H1 (cell line): ENCODE measurements around the gene NDUFAF8. TPM values are rescaled to one million over a fixed set of nuclear protein-coding genes. Genes with fewer than 3 reads are reported as not detected.

Source experiments
- CTCF ChIA-PET: fragments of 300-600 bp; sonication (Branson Sonifier 250); formaldehyde crosslinking; loops from one replicate; lab custom pipeline; 2021; ENCODE audit not compliant: partially characterized antibody; lab: Charles Lee
- POLR2A ChIA-PET: fragments of 300-600 bp; sonication (Branson Sonifier 250); formaldehyde crosslinking; loops from one replicate; lab custom pipeline; 2021; ENCODE audit warnings: inconsistent platforms; ENCODE audit not compliant: partially characterized antibody; lab: Charles Lee
- DNase-seq, 2 experiments: peaks; one replicate each; pipeline versions ENCODE4 v3.0.0 to v3.0.0-alpha.2; 2010 to 2022; ENCODE audit warnings: low spot score in 2 of 2, low read depth in 1 of 2, mixed read lengths in 1 of 2
- FAIRE-seq: peaks from 2 replicates; lab custom pipeline; 2011; peaks lifted over from hg19 to GRCh38; lab: Jason Lieb, UNC
- H2AFZ ChIP-seq: 2 replicates; pipeline ENCODE4 v1.8.1; 2012; ENCODE audit warnings: low read length, inconsistent platforms
- H2AK5ac ChIP-seq: 2 replicates; pipeline ENCODE4 v1.6.1; 2013; ENCODE audit warnings: low read depth, low read length
- H2BK120ac ChIP-seq: replicated peaks from 2 replicates; pipeline ENCODE3; 2013; ENCODE audit warnings: low read depth, low read length, inconsistent platforms
- H2BK12ac ChIP-seq: 2 replicates; pipeline ENCODE4 v1.6.1; 2013; ENCODE audit warnings: low read depth, low read length
- H2BK15ac ChIP-seq: 2 replicates; pipeline ENCODE4 v1.6.1; 2013; ENCODE audit warnings: low read length
- H2BK20ac ChIP-seq: 2 replicates; pipeline ENCODE4 v1.6.1; 2013; ENCODE audit warnings: low read length
- H2BK5ac ChIP-seq: 2 replicates; pipeline ENCODE4 v1.6.1; 2013; ENCODE audit warnings: low read depth, low read length
- H3K14ac ChIP-seq: 2 replicates; pipeline ENCODE4 v1.6.1; 2013; ENCODE audit warnings: inconsistent platforms; ENCODE audit not compliant: insufficient read length
- H3K18ac ChIP-seq: 2 replicates; pipeline ENCODE4 v1.6.1; 2013; ENCODE audit warnings: low read length; ENCODE audit errors: extremely low read depth
- H3K23ac ChIP-seq: 2 replicates; pipeline ENCODE4 v1.6.1; 2013; ENCODE audit warnings: inconsistent platforms; ENCODE audit not compliant: insufficient read length
- H3K23me2 ChIP-seq: 2 replicates; pipeline ENCODE4 v1.6.1; 2013; ENCODE audit warnings: low read depth, low read length
- H3K27ac ChIP-seq: 2 replicates; pipeline ENCODE4 v1.6.1; 2011; ENCODE audit warnings: low read depth, low read length, inconsistent platforms
- H3K27me3 ChIP-seq, 4 experiments: replicated peaks in 1 of 4; 1 replicate in 1 of 4; 2 replicates in 3 of 4; pipeline versions ENCODE4 v1.6.1 to v1.8.1; 2011 to 2013; ENCODE audit warnings: low read length in 3 of 4, mild to moderate bottlenecking in 3 of 4, inconsistent platforms in 2 of 4, mixed read lengths in 2 of 4, moderate library complexity in 1 of 4; ENCODE audit not compliant: control insufficient read depth in 3 of 4, insufficient read depth in 3 of 4; ENCODE audit errors: extremely low read depth in 1 of 4
- H3K36me3 ChIP-seq, 4 experiments: 2 replicates each; pipeline versions ENCODE4 v1.6.1 to v1.8.1; 2011 to 2013; ENCODE audit warnings: mild to moderate bottlenecking in 4 of 4, low read length in 3 of 4, moderate library complexity in 2 of 4, control low read depth in 1 of 4, inconsistent platforms in 1 of 4; ENCODE audit not compliant: insufficient read depth in 4 of 4, control insufficient read depth in 2 of 4
- H3K4ac ChIP-seq: replicated peaks from 2 replicates; pipeline ENCODE3; 2013; ENCODE audit warnings: low read length, low read depth, mixed read lengths, inconsistent platforms; ENCODE audit not compliant: insufficient read length
- H3K4me1 ChIP-seq, 4 experiments: replicated peaks in 1 of 4; 1 replicate in 1 of 4; 2 replicates in 3 of 4; pipeline versions ENCODE4 v1.6.1 to v1.8.1; 2011 to 2013; ENCODE audit warnings: low read length in 3 of 4, inconsistent platforms in 2 of 4, mixed read lengths in 1 of 4; ENCODE audit not compliant: insufficient read depth in 4 of 4, control insufficient read depth in 3 of 4
- H3K4me2 ChIP-seq, 2 experiments: 2 replicates each; pipeline versions ENCODE4 v1.6.1 to v1.8.1; 2011 to 2013; ENCODE audit warnings: low read depth in 2 of 2, low read length in 2 of 2, control low read depth in 1 of 2, inconsistent platforms in 1 of 2, mild to moderate bottlenecking in 1 of 2; ENCODE audit not compliant: insufficient read depth in 1 of 2
- H3K4me3 ChIP-seq, 4 experiments: fragments of 200-600, 300-600 bp in 1 of 4; sonication (generic), shearing (Covaris generic), sonication (Bioruptor Twin) in 1 of 4; 2 replicates each; pipeline versions ENCODE4 v1.5.1 to v1.8.1; 2011 to 2016; ENCODE audit warnings: low read length in 4 of 4, low read depth in 3 of 4, control low read depth in 2 of 4, inconsistent platforms in 2 of 4, mild to moderate bottlenecking in 2 of 4, mixed read lengths in 1 of 4, moderate library complexity in 1 of 4; ENCODE audit not compliant: insufficient read depth in 2 of 4; ENCODE audit errors: extremely low read depth in 1 of 4
- H3K56ac ChIP-seq: replicated peaks from 2 replicates; pipeline ENCODE3; 2013; ENCODE audit warnings: low read depth, mild to moderate bottlenecking, mixed read lengths, low read length, inconsistent platforms; ENCODE audit not compliant: insufficient read length
- H3K79me1 ChIP-seq: 2 replicates; pipeline ENCODE4 v1.6.1; 2013; ENCODE audit warnings: low read depth, low read length, control low read depth
- H3K79me2 ChIP-seq, 2 experiments: 2 replicates each; pipeline versions ENCODE4 v1.6.1 to v1.8.1; 2012 to 2013; ENCODE audit warnings: low read length in 2 of 2, mild to moderate bottlenecking in 2 of 2, inconsistent platforms in 1 of 2; ENCODE audit not compliant: insufficient read depth in 2 of 2, control insufficient read depth in 1 of 2
- H3K9ac ChIP-seq, 4 experiments: replicated peaks in 1 of 4; 1 replicate in 1 of 4; 2 replicates in 3 of 4; pipeline versions ENCODE4 v1.6.1 to v1.8.1; 2011 to 2013; ENCODE audit warnings: low read depth in 3 of 4, low read length in 3 of 4, control low read depth in 2 of 4, mild to moderate bottlenecking in 2 of 4, moderate library complexity in 2 of 4, inconsistent platforms in 1 of 4; ENCODE audit errors: extremely low read depth in 1 of 4
- H3K9me3 ChIP-seq, 2 experiments: 2 replicates each; pipeline versions ENCODE4 v1.6.1 to v1.8.1; 2012 to 2013; ENCODE audit warnings: mild to moderate bottlenecking in 2 of 2, moderate library complexity in 2 of 2, control low read depth in 1 of 2, inconsistent platforms in 1 of 2, low read depth in 1 of 2, low read length in 1 of 2, mixed read lengths in 1 of 2; ENCODE audit not compliant: insufficient read depth in 2 of 2
- H4K20me1 ChIP-seq, 2 experiments: replicated peaks in 1 of 2; 2 replicates each; pipeline versions ENCODE3 to v1.8.1; 2011 to 2013; ENCODE audit warnings: inconsistent platforms in 2 of 2, low read length in 2 of 2, mild to moderate bottlenecking in 1 of 2; ENCODE audit not compliant: insufficient read depth in 2 of 2, control insufficient read depth in 1 of 2
- H4K5ac ChIP-seq: 2 replicates; pipeline ENCODE4 v1.6.1; 2013; ENCODE audit warnings: low read length, low read depth, mixed read lengths, inconsistent platforms; ENCODE audit not compliant: insufficient read length
- H4K8ac ChIP-seq: 2 replicates; pipeline ENCODE4 v1.8.0; 2013; ENCODE audit warnings: mild to moderate bottlenecking, moderate library complexity, low read length, inconsistent platforms; ENCODE audit not compliant: insufficient read depth; ENCODE audit errors: extremely low read depth
- H4K91ac ChIP-seq: replicated peaks from 2 replicates; pipeline ENCODE3; 2013; ENCODE audit warnings: low read length, mixed read lengths, inconsistent platforms; ENCODE audit not compliant: insufficient read length
- CBX8 ChIP-seq: fragments of 300-800, 300-1000 bp; sonication (generic); IDR thresholded peaks from 2 replicates; pipeline ENCODE4 v1.7.1; 2016; ENCODE audit warnings: low read depth, low read length, borderline replicate concordance
- CEBPB ChIP-seq: IDR thresholded peaks from 2 replicates; pipeline ENCODE4 v1.6.1; 2012; ENCODE audit warnings: low read depth, low read length
- CTBP2 ChIP-seq: IDR thresholded peaks from 2 replicates; pipeline ENCODE4 v1.7.0; 2011; ENCODE audit warnings: borderline replicate concordance, mild to moderate bottlenecking, moderate library complexity, mixed read lengths, low read length; ENCODE audit not compliant: insufficient read depth, insufficient read length
- HDAC2 ChIP-seq, 2 experiments: fragments of 300-600 bp in 1 of 2; sonication (generic) in 1 of 2; IDR thresholded peaks; 2 replicates each; pipeline ENCODE4 v1.6.1; 2011 to 2012; ENCODE audit warnings: low read depth in 2 of 2, low read length in 2 of 2, mild to moderate bottlenecking in 2 of 2, moderate library complexity in 2 of 2, borderline replicate concordance in 1 of 2, inconsistent platforms in 1 of 2
- KDM1A ChIP-seq: fragments of 200-600, 300-600 bp; sonication (generic); IDR thresholded peaks from 2 replicates; pipeline ENCODE4 v1.7.1; 2016; ENCODE audit warnings: mild to moderate bottlenecking, low read length, borderline replicate concordance
- KDM4A ChIP-seq: IDR thresholded peaks from one replicate; pipeline ENCODE4 v1.7.1; 2012; ENCODE audit warnings: low read depth, mild to moderate bottlenecking, moderate library complexity, low read length, inconsistent platforms; ENCODE audit not compliant: severe bottlenecking
- KDM5A ChIP-seq: fragments of 200-600 bp; IDR thresholded peaks from 2 replicates; pipeline ENCODE4 v1.7.1; 2012; ENCODE audit warnings: mild to moderate bottlenecking, low read length, inconsistent platforms, mixed read lengths
- MAFK ChIP-seq: IDR thresholded peaks from 2 replicates; pipeline ENCODE4 v1.6.1; 2012; ENCODE audit warnings: low read depth, mild to moderate bottlenecking, improper control_type of control experiment, low read length
- POLR2A ChIP-seq, 2 experiments: IDR thresholded peaks; 1 replicate in 1 of 2; 2 replicates in 1 of 2; pipeline ENCODE4 v1.6.1; 2011; ENCODE audit warnings: low read depth in 2 of 2, low read length in 2 of 2, mild to moderate bottlenecking in 2 of 2; ENCODE audit errors: control extremely low read depth in 1 of 2
- RBBP5 ChIP-seq: IDR thresholded peaks from 2 replicates; pipeline ENCODE4 v1.7.1; 2012; ENCODE audit warnings: low read depth, mild to moderate bottlenecking, inconsistent platforms, low read length, moderate library complexity, borderline replicate concordance
- RFX5 ChIP-seq: IDR thresholded peaks from 2 replicates; pipeline ENCODE4 v1.6.1; 2011; ENCODE audit warnings: low read depth, low read length, improper control_type of control experiment, borderline replicate concordance
- SIX5 ChIP-seq: IDR thresholded peaks from 2 replicates; pipeline ENCODE4 v1.6.1; 2011; ENCODE audit warnings: mild to moderate bottlenecking, low read depth, low read length
- SP1 ChIP-seq: IDR thresholded peaks from 2 replicates; pipeline ENCODE4 v1.6.1; 2011; ENCODE audit warnings: low read depth, low read length
- SP2 ChIP-seq: IDR thresholded peaks from 2 replicates; pipeline ENCODE4 v1.6.1; 2012; ENCODE audit warnings: mild to moderate bottlenecking, low read length, inconsistent platforms
- YY1 ChIP-seq: IDR thresholded peaks from 2 replicates; pipeline ENCODE4 v1.6.1; 2011; ENCODE audit warnings: low read depth, mild to moderate bottlenecking, low read length
- WGBS, 2 experiments: shearing (Covaris generic) in 1 of 2; methylation state at CpG; one replicate each; pipeline versions ENCODE4 v1.1.6 to v1.1.7; 2013 to 2015; ENCODE audit warnings: low lambda C conversion rate in 2 of 2, mixed read lengths in 2 of 2, inconsistent platforms in 1 of 2, low coverage in 1 of 2, missing lambda C conversion rate in 1 of 2; ENCODE audit not compliant: insufficient replicate concordance in 2 of 2, insufficient coverage in 1 of 2, insufficient read length in 1 of 2; ENCODE audit errors: extremely low coverage in 1 of 2, missing lambda C conversion rate in 1 of 2; 5-methylcytosine and 5-hydroxymethylcytosine counted together
- polyA plus RNA-seq, 7 experiments: library from polyadenylated mRNA; depleted of rRNA in 3 of 7; stranded (reverse) in 5 of 7; unstranded in 2 of 7; fragments of >200 nt in 5 of 7; fragments of 200-250 nt in 2 of 7; gene quantifications; 1 replicate in 5 of 7; 2 replicates in 1 of 7; 4 replicates in 1 of 7; pipeline versions ENCODE4 v1.2.1 to v1.2.3, GENCODE V29; 2011 to 2013; ENCODE audit warnings: missing spikeins in 2 of 7, mixed read lengths in 2 of 7
- total RNA-seq: library from RNA; stranded (reverse); fragmentation: NEBNext Ultra II Directional; extraction: Animal tissue kit (Norgen Biotek cat#: 25700); gene quantifications from 2 replicates; pipeline ENCODE4 v1.2.1, GENCODE V29; 2021

NDUFAF8 gene
- total and polyA plus RNA-seq, 2 of the 8 experiments (the other 6 are each of a cell fraction or from before 2014, with no cell fraction given), result 48.9 to 91.1 TPM

DNA sequence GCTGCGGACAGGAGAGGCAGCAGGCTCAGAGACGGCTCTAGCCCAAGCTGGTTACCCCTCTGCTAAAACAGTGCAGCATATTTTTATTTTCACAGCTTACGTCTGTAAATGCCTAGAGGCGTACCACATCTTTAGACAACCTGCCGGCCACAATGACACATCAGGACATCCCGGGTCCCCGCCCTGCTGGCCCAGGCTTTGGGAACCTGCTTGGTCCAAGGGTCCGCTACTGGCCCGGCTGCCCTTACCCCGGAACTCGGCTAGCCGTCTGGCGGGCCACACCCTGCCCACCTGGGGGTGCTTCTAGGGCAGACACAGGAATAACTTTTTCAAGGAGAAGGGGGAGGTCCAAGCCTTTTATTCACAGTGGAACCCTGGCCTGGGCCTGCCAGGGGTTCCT is 20.7 kb upstream of the NDUFAF8 start:
- Histone ChIP-seq H3K23me2 (peaks cover 9% of the 10 kb centered on the region; the same call in 1 of the 2 replicates), H3K56ac (no peak overlapping the region), H2BK120ac (no peak overlapping the region), H2BK5ac (no peak overlapping the region), H4K91ac (no peak overlapping the region), H3K79me2 (peaks cover 0 to 15% of the 10 kb centered on the region in 2 experiments; a peak in 1 of 4 replicates), H2AFZ (no peak overlapping the region), H3K4me1 (peaks cover 0 to 12% (median 9%) of the 10 kb centered on the region in 4 experiments; a peak in 5 of 7 replicates), H3K9ac (no peak overlapping the region), H4K5ac (no peak overlapping the region), H3K4me3 (no peak overlapping the region), H3K27ac (no peak overlapping the region), H3K4me2 (no peak overlapping the region), H3K23ac (no peak overlapping the region), H3K27me3 (no peaks in the 10 kb centered on the region), H3K18ac (no peak overlapping the region), H2BK12ac (no peak overlapping the region), H3K14ac (no peak overlapping the region), H3K36me3 (peaks cover 0 to 5% (median 0%) of the 10 kb centered on the region in 4 experiments; a peak in 1 of 8 replicates), H3K9me3 (no peaks in the 10 kb centered on the region), H2BK20ac (no peak overlapping the region), H2BK15ac (no peak overlapping the region), H3K4ac (no peak overlapping the region), H2AK5ac (no peak overlapping the region), H4K20me1 (peaks cover 4 to 12% of the 10 kb centered on the region in 2 experiments), H3K79me1 (peaks cover 19% of the 10 kb centered on the region), H4K8ac (no peak overlapping the region)
- no peak for DNase-seq
- 85% methylated on average over 13 of the region's 13 CpGs; no CpG with 5 or more reads in 1 of the 2 experiments for WGBS, 2 experiments
- no peak for FAIRE-seq
- ChIA-PET CTCF (interaction anchor here (1.1 to 1.6 kb wide), 3 partner anchors 12 to 79 kb away, joined by 3 to 4 read pairs (median 4); no protein-coding TSS in a partner anchor), POLR2A (interaction anchor here (1.0 to 1.1 kb wide), 2 partner anchors 14 to 20 kb away, joined by 3 read pairs; no protein-coding TSS in a partner anchor)
- TF ChIP-seq YY1 (no peak), CBX8 (no peak), SIX5 (no peak), HDAC2 (IDR thresholded peaks at IDR 0.05; ENCODE audit: borderline replicate concordance in 1 of 2, low read depth in 2 of 2, low read length in 2 of 2) (no peak), KDM5A (no peak), MAFK (no peak), POLR2A (IDR thresholded peaks at IDR 0.05; ENCODE audit: control extremely low read depth in 1 of 2, low read depth in 2 of 2, low read length in 2 of 2) (no peak), SP2 (no peak), CEBPB (no peak), RFX5 (no peak), CTBP2 (no peak), RBBP5 (no peak), SP1 (no peak), KDM4A (no peak), KDM1A (no peak)
